Measurements from ENCODE around the gene SEZ6L2.

- TF ChIP-seq CTCF (IDR thresholded peaks at IDR 0.05; ENCODE audit: low read depth, low read length) (no peak), EZH2phosphoT487 (IDR thresholded peaks at IDR 0.05; ENCODE audit: low read depth) (no peak)
Measured at GRCh38 chr16:29873319-29873718, 26.0 kb downstream of the SEZ6L2 start.
